Natural killer cell (primary cell): ENCODE measurements around the gene SLU7. TPM values are rescaled to one million over a fixed set of nuclear protein-coding genes. Genes with fewer than 3 reads are reported as not detected.

Source experiments
- ATAC-seq, 3 donors: fragments of 150-1000 bp in 2 of 3; fragments of 200-7000 bp in 1 of 3; cut with Tn5 transposase; 1 replicate in 1 of 3; 2 replicates in 2 of 3; pipeline ENCODE4 v1.10.0; 2021; ENCODE audit warnings: mild to moderate bottlenecking in 2 of 3, moderate library complexity in 2 of 3
- DNase-seq, 2 donors: peaks; one replicate each; pipeline versions ENCODE4 v3.0.0 to v3.0.0-alpha.2; 2013 to 2021; ENCODE audit warnings: mixed read lengths in 1 of 2
- H3K27ac ChIP-seq: one replicate; pipeline ENCODE4 v1.5.1; 2013; ENCODE audit warnings: mild to moderate bottlenecking, low read length
- H3K27me3 ChIP-seq: one replicate; pipeline ENCODE4 v1.6.1; 2013; ENCODE audit warnings: low read length; ENCODE audit not compliant: control insufficient read depth, insufficient read depth
- H3K36me3 ChIP-seq: one replicate; pipeline ENCODE4 v1.6.1; 2013; ENCODE audit warnings: low read length; ENCODE audit not compliant: control insufficient read depth, insufficient read depth
- H3K4me1 ChIP-seq: one replicate; pipeline ENCODE4 v1.6.1; 2013; ENCODE audit warnings: low read length; ENCODE audit not compliant: control insufficient read depth, insufficient read depth
- H3K4me3 ChIP-seq: one replicate; pipeline ENCODE4 v1.5.1; 2013; ENCODE audit warnings: low read length
- H3K9me3 ChIP-seq: one replicate; pipeline ENCODE4 v1.6.1; 2013; ENCODE audit warnings: low read length; ENCODE audit not compliant: control insufficient read depth, insufficient read depth
- H3K27ac Mint-ChIP-seq, 2 donors: one replicate each; pipeline ENCODE4 v1.8.0; 2022; ENCODE audit warnings: mild to moderate bottlenecking in 2 of 2, mixed read lengths in 2 of 2, moderate library complexity in 1 of 2
- H3K27me3 Mint-ChIP-seq, 2 donors: one replicate each; pipeline ENCODE4 v1.8.0; 2022; ENCODE audit warnings: low read depth in 2 of 2, mixed read lengths in 2 of 2
- H3K36me3 Mint-ChIP-seq: one replicate; pipeline ENCODE4 v1.8.0; 2022; ENCODE audit warnings: mixed read lengths
- H3K4me1 Mint-ChIP-seq, 2 donors: one replicate each; pipeline ENCODE4 v1.8.0; 2022; ENCODE audit warnings: mixed read lengths in 2 of 2
- H3K4me3 Mint-ChIP-seq: one replicate; pipeline ENCODE4 v1.8.0; 2022; ENCODE audit warnings: mild to moderate bottlenecking, moderate library complexity, mixed read lengths
- H3K9me3 Mint-ChIP-seq, 2 donors: one replicate each; pipeline ENCODE4 v1.8.0; 2022; ENCODE audit warnings: mixed read lengths in 2 of 2
- CTCF ChIP-seq: fragments of 200-600 bp; IDR thresholded peaks from one replicate; pipeline ENCODE4 v1.8.0; 2022; ENCODE audit warnings: antibody characterized with exemption
- WGBS: methylation state at CpG from one replicate; pipeline ENCODE4 v1.1.7; 2013; ENCODE audit warnings: missing lambda C conversion rate; ENCODE audit not compliant: insufficient coverage; 5-methylcytosine and 5-hydroxymethylcytosine counted together
- intact Hi-C: fragments of 100-400 bp; cut with micrococcal nuclease; formaldehyde crosslinking; loops from one replicate; pipeline ENCODE4 v1.14.2; 2022
- total RNA-seq, 4 donors: library from RNA; stranded (reverse); fragments of 120-200 nt in 1 of 4; gene quantifications; one replicate each; pipeline versions ENCODE4 v1.2.3 to v1.2.4, GENCODE V29; 2013 to 2022

Gene SLU7
- total RNA-seq, 3 donors from 2014 or later (not counting 1 experiment from before 2014, with no cell fraction given), result 114 to 143 (median 118) TPM

GRCh38 chr5:160456480-160457177 is 37.7 kb upstream of the SLU7 start:
- Mint-ChIP-seq H3K27me3 (peaks cover 8 to 17% of the 10 kb centered on the region in 2 donors), H3K9me3 (no peaks in the 10 kb centered on the region), H3K27ac (no peak overlapping the region), H3K4me1 (peaks cover 0 to 14% of the 10 kb centered on the region in 2 donors), H3K4me3 (no peak overlapping the region), H3K36me3 (no peaks in the 10 kb centered on the region)
- TF ChIP-seq CTCF, result no peak
- Histone ChIP-seq H3K4me3 (no peak overlapping the region), H3K9me3 (no peaks in the 10 kb centered on the region), H3K4me1 (no peaks in the 10 kb centered on the region), H3K36me3 (no peaks in the 10 kb centered on the region), H3K27ac (no peak overlapping the region), H3K27me3 (no peaks in the 10 kb centered on the region)
- DNase-seq, result no peak
- WGBS, result 92% methylated on average over 9 of the region's 9 CpGs
- ATAC-seq, result peak in 1 of 3 donors; percentile 32
- intact Hi-C loops, result no loop called here

GRCh38 chr5:160455600-160455999 is 36.7 kb upstream of the SLU7 start:
- H3K27ac ChIP-seq, result no peak overlapping the region
- H3K9me3 ChIP-seq, result no peaks in the 10 kb centered on the region
- peaks cover 8 to 17% of the 10 kb centered on the region in 2 donors for H3K27me3 Mint-ChIP-seq
- no peak for ATAC-seq
- no peak overlapping the region for H3K27ac Mint-ChIP-seq
- H3K4me1 Mint-ChIP-seq, result peaks cover 0 to 14% of the 10 kb centered on the region in 2 donors
- intact Hi-C loops, result no loop called here
- no peaks in the 10 kb centered on the region for H3K36me3 Mint-ChIP-seq
- 34% methylated on average over 4 of the region's 4 CpGs for WGBS
- H3K4me3 ChIP-seq, result no peak overlapping the region
- H3K27me3 ChIP-seq, result no peaks in the 10 kb centered on the region
- H3K36me3 ChIP-seq, result no peaks in the 10 kb centered on the region
- H3K4me3 Mint-ChIP-seq, result no peak overlapping the region
- no peaks in the 10 kb centered on the region for H3K4me1 ChIP-seq
- H3K9me3 Mint-ChIP-seq, result no peaks in the 10 kb centered on the region
- no peak for DNase-seq
- no peak for TF ChIP-seq CTCF

GRCh38 chr5:160453751-160454150 is 34.9 kb upstream of the SLU7 start:
- H3K36me3 Mint-ChIP-seq, result no peaks in the 10 kb centered on the region
- no peaks in the 10 kb centered on the region for H3K9me3 Mint-ChIP-seq
- no peak for TF ChIP-seq CTCF
- Histone ChIP-seq H3K36me3 (no peaks in the 10 kb centered on the region), H3K27ac (no peak overlapping the region), H3K4me1 (no peaks in the 10 kb centered on the region), H3K4me3 (no peak overlapping the region), H3K27me3 (no peaks in the 10 kb centered on the region), H3K9me3 (no peaks in the 10 kb centered on the region)
- H3K27me3 Mint-ChIP-seq, result peaks cover 8 to 17% of the 10 kb centered on the region in 2 donors
- H3K27ac Mint-ChIP-seq, result no peak overlapping the region
- intact Hi-C loops, result no loop called here
- WGBS, result 47% methylated on average over 1 of the region's 1 CpG
- ATAC-seq (no peak), DNase-seq (no peak)
- H3K4me1 Mint-ChIP-seq, result peaks cover 0 to 14% of the 10 kb centered on the region in 2 donors
- H3K4me3 Mint-ChIP-seq, result no peak overlapping the region

GRCh38 chr5:160452795-160453194 is 33.9 kb upstream of the SLU7 start:
- Histone ChIP-seq H3K4me1 (no peaks in the 10 kb centered on the region), H3K36me3 (no peaks in the 10 kb centered on the region), H3K27ac (no peak overlapping the region), H3K4me3 (no peak overlapping the region), H3K27me3 (no peaks in the 10 kb centered on the region), H3K9me3 (no peaks in the 10 kb centered on the region)
- H3K27ac Mint-ChIP-seq, result no peak overlapping the region
- no peaks in the 10 kb centered on the region for H3K36me3 Mint-ChIP-seq
- peaks cover 0 to 14% of the 10 kb centered on the region in 2 donors for H3K4me1 Mint-ChIP-seq
- 37% methylated on average over 5 of the region's 6 CpGs for WGBS
- no peak overlapping the region for H3K4me3 Mint-ChIP-seq
- DNase-seq (no peak), ATAC-seq (no peak)
- intact Hi-C loops, result no loop called here
- peaks cover 8 to 17% of the 10 kb centered on the region in 2 donors for H3K27me3 Mint-ChIP-seq
- no peak for TF ChIP-seq CTCF
- no peaks in the 10 kb centered on the region for H3K9me3 Mint-ChIP-seq
